NT2/D1 (cell line): ENCODE measurements around the gene GDE1.

Experiments
- SUZ12 ChIP-seq: IDR thresholded peaks from 2 replicates; pipeline ENCODE4 v1.6.1; 2011; ENCODE audit not compliant: insufficient read length, insufficient read depth; ENCODE audit errors: extremely low read depth
- YY1 ChIP-seq: IDR thresholded peaks from 2 replicates; pipeline ENCODE4 v1.6.1; 2011; ENCODE audit not compliant: insufficient read length, insufficient read depth

GRCh38 chr16:19560078-19560477, 38.2 kb upstream of the GDE1 start:
- no peak for TF ChIP-seq YY1
- no peak for TF ChIP-seq SUZ12
